Neural crest cell (in vitro differentiated cells): ENCODE results near the gene RACK1. TPM values are rescaled to one million over a fixed set of nuclear protein-coding genes. Genes with fewer than 3 reads are reported as not detected.

ENCODE experiments used
- DNase-seq: peaks from one replicate; pipeline ENCODE4 v3.0.0; 2021; ENCODE audit warnings: low read depth, mixed read lengths, low spot score
- H3K27ac Mint-ChIP-seq: one replicate; pipeline ENCODE4 v1.8.0; 2021; ENCODE audit warnings: mild to moderate bottlenecking, mixed read lengths; ENCODE audit not compliant: unreplicated experiment
- H3K27me3 Mint-ChIP-seq: 2 replicates; pipeline ENCODE4 v1.8.0; 2021; ENCODE audit warnings: low read depth, mild to moderate bottlenecking, mixed read lengths
- H3K36me3 Mint-ChIP-seq: 2 replicates; pipeline ENCODE4 v1.8.0; 2021; ENCODE audit warnings: low read depth, mild to moderate bottlenecking, mixed read lengths
- H3K4me1 Mint-ChIP-seq: 2 replicates; pipeline ENCODE4 v1.8.0; 2021; ENCODE audit warnings: mixed read lengths
- H3K4me3 Mint-ChIP-seq: one replicate; pipeline ENCODE4 v1.8.0; 2021; ENCODE audit warnings: mild to moderate bottlenecking, mixed read lengths
- H3K9me3 Mint-ChIP-seq: 2 replicates; pipeline ENCODE4 v1.8.0; 2021; ENCODE audit warnings: mixed read lengths
- total RNA-seq: library from RNA; stranded (reverse); gene quantifications from 2 replicates; pipeline ENCODE4 v1.2.1, GENCODE V29; 2021
- TF ChIP-seq, protein P1 (sequence below): fragments of 200-600 bp; sonication (generic); conservative IDR thresholded peaks from 2 replicates; pipeline ENCODE4 v1.5.0; 2021; ENCODE audit warnings: antibody characterized with exemption, mild to moderate bottlenecking

Gene RACK1
- total RNA-seq, 1 donor from 2014 or later: 2,359 TPM

DNA sequence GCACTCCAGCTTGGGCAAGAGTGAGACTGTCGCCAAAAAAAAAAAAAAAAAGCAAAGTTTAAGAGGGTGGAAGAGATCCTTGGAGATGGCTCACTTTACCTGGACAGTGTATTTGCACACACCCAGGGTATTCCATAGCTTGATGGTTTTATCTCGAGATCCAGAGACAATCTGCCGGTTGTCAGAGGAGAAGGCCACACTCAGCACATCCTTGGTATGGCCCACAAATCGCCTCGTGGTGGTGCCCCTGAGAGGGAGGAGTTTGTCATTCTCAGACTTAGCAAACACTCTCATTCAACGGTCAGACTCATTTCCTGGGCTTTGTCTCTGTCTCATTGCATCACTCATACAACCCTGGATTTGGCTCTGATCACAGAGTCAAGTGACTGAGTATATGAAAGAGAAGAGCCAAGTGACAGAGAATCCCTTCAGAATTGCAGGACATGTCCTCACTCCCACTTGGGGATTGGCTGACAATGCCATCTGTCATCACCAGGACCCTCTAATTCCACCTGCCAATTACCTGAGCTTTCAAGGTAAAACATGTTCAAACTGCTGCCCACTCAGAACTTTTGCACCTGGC lies 2.2 kb downstream of the RACK1 start:
- peaks cover 7% of the 10 kb centered on the region for H3K27me3 Mint-ChIP-seq
- TF ChIP-seq, protein P1, sequence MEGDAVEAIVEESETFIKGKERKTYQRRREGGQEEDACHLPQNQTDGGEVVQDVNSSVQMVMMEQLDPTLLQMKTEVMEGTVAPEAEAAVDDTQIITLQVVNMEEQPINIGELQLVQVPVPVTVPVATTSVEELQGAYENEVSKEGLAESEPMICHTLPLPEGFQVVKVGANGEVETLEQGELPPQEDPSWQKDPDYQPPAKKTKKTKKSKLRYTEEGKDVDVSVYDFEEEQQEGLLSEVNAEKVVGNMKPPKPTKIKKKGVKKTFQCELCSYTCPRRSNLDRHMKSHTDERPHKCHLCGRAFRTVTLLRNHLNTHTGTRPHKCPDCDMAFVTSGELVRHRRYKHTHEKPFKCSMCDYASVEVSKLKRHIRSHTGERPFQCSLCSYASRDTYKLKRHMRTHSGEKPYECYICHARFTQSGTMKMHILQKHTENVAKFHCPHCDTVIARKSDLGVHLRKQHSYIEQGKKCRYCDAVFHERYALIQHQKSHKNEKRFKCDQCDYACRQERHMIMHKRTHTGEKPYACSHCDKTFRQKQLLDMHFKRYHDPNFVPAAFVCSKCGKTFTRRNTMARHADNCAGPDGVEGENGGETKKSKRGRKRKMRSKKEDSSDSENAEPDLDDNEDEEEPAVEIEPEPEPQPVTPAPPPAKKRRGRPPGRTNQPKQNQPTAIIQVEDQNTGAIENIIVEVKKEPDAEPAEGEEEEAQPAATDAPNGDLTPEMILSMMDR: no peak

GRCh38 chr5:181239062-181239663 lies 4.5 kb downstream of the RACK1 start:
- peaks cover 40% of the 10 kb centered on the region for H3K4me1 Mint-ChIP-seq
- no peaks in the 10 kb centered on the region for H3K9me3 Mint-ChIP-seq
- TF ChIP-seq, protein P1: no peak
- peak overlapping the region; percentile 14 for H3K27ac Mint-ChIP-seq
- peaks cover 18% of the 10 kb centered on the region for H3K27me3 Mint-ChIP-seq
- DNase-seq: no peak
- H3K36me3 Mint-ChIP-seq: peaks cover 54% of the 10 kb centered on the region
- H3K4me3 Mint-ChIP-seq: peak overlapping the region; percentile 84

More for the DNA sequence above, 2.2 kb downstream of the RACK1 start:
- H3K4me1 Mint-ChIP-seq: peaks cover 58% of the 10 kb centered on the region
- H3K36me3 Mint-ChIP-seq: peaks cover 46% of the 10 kb centered on the region
- H3K27ac Mint-ChIP-seq: peak overlapping the region; percentile 88
- peak overlapping the region; percentile 100 for H3K4me3 Mint-ChIP-seq
- H3K9me3 Mint-ChIP-seq: no peaks in the 10 kb centered on the region
- no peak for DNase-seq

GRCh38 chr5:181237729-181238385 lies 5.8 kb downstream of the RACK1 start:
- H3K4me1 Mint-ChIP-seq: peaks cover 34% of the 10 kb centered on the region
- H3K27ac Mint-ChIP-seq: no peak overlapping the region
- DNase-seq: no peak
- H3K4me3 Mint-ChIP-seq: peak overlapping the region; percentile 84
- H3K27me3 Mint-ChIP-seq: peaks cover 22% of the 10 kb centered on the region
- TF ChIP-seq, protein P1: no peak
- H3K36me3 Mint-ChIP-seq: peaks cover 52% of the 10 kb centered on the region
- no peaks in the 10 kb centered on the region for H3K9me3 Mint-ChIP-seq

DNA sequence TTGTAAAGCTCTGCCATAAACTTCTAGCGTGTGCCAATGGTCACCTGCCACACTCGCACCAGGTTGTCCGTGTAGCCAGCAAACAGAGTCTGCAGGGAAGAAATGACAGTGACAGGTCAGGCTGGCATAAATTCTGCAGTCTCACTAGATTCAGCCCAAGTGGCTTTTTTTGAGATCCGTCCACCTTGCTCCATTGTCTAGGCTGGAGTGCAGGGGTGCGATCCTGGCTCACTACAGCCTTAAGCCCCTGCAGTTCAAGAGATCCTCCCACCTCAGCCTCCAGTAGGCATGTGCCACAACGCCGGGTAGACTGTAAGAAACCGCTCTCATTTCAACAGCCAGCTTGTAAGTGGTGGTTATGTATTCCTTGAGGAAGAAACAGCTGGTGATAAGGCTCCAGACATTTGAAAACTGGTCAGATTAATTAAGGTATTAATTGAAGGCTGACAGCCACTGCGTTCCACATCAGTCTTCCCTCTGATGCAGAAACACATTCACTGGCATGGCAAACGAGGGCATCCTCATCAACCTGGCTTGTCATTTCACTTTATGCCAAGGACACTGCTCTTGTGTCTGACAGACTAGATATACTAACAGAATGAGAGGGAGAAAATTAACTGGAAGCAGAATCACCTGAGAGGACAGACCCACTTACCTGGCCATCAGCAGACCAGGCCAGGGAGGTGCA lies 6.6 kb downstream of the RACK1 start:
- peaks cover 27% of the 10 kb centered on the region for H3K4me1 Mint-ChIP-seq
- no peak overlapping the region for H3K27ac Mint-ChIP-seq
- peak overlapping the region; percentile 84 for H3K4me3 Mint-ChIP-seq
- H3K27me3 Mint-ChIP-seq: peaks cover 25% of the 10 kb centered on the region
- TF ChIP-seq, protein P1: no peak
- H3K9me3 Mint-ChIP-seq: no peaks in the 10 kb centered on the region
- DNase-seq: no peak
- H3K36me3 Mint-ChIP-seq: peaks cover 49% of the 10 kb centered on the region

- H3K4me3 Mint-ChIP-seq: peak overlapping the region; percentile 84
- no peak overlapping the region for H3K27ac Mint-ChIP-seq
- peaks cover 44% of the 10 kb centered on the region for H3K36me3 Mint-ChIP-seq
These were observed 7.2 kb downstream of the RACK1 start for GRCh38 chr5:181236471-181236870.

More at GRCh38 chr5:181236471-181236870, 7.2 kb downstream of the RACK1 start:
- Mint-ChIP-seq H3K27me3 (peaks cover 26% of the 10 kb centered on the region), H3K9me3 (no peaks in the 10 kb centered on the region), H3K4me1 (peaks cover 21% of the 10 kb centered on the region)
- no peak for DNase-seq
- TF ChIP-seq, protein P1: no peak
